ENCODE measurements around the gene LY6G6D. TPM values are rescaled to one million over a fixed set of nuclear protein-coding genes. Genes with fewer than 3 reads are reported as not detected.

The LY6G6D gene
- total and polyA plus RNA-seq, 2 experiments from 2014 or later = 3.0 TPM; not detected in 1

DNA sequence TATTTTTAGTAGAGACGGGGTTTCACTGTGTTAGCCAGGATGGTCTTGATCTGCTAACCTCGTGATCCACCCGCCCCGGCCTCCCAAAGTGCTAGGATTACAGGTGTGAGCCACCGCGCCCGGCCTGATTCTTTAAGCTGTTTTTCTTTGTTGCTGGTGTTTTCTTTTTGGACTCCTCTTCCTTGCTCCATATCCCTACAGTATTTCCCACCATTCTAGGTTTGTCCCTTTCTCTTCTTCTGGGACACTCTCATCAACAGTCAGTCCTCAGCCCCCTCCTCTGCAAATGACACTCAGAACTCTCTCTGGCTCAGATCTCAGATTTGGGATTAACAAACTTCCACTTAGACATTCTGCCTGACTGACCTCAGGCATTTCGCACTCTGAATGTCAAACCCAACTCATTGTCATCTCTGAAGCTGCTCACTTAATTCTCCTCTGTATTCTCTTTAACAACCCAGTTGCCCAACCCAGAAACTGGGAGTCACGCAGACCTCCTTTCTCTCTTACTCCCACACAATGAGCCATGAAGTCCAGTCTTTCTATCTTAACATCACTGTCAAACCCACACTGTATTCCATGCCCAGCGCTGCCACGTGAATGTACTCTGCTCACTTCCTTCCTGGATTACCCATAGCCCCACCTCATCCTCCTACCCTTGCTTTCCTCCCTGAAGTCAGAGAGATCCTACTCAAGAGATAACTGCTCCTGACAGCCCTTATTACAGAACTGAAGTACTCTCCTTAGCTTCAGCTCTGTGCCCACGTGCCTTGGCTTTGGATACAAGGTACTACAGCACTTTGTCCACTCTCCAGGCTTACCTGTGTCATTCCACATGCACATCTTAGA is 10.6 kb downstream of the LY6G6D start:
- Histone ChIP-seq H3K27me3 (no peaks in the 10 kb centered on the region), H3K36me3 (replicated peaks; ENCODE audit: insufficient read depth, low read depth) (no peaks in the 10 kb centered on the region), H3K9me3 (ENCODE audit: low read depth) (no peaks in the 10 kb centered on the region), H3K4me1 (ENCODE audit: insufficient read depth) (peaks cover 4% of the 10 kb centered on the region), H3K79me2 (peaks cover 16% of the 10 kb centered on the region), H3K4me2 (no peak overlapping the region), H2AFZ (no peak overlapping the region), H3K4me3 (no peak overlapping the region), H3K27ac (no peak overlapping the region), H3K9me2 (replicated peaks; ENCODE audit: insufficient read depth) (no peaks in the 10 kb centered on the region), H4K20me1 (ENCODE audit: insufficient read depth, poor library complexity, severe bottlenecking) (peaks cover 10% of the 10 kb centered on the region)
- 97% methylated on average over 12 of the region's 12 CpGs for WGBS (ENCODE audit: low lambda C conversion rate, missing lambda C conversion rate)
- TF ChIP-seq, protein P1, sequence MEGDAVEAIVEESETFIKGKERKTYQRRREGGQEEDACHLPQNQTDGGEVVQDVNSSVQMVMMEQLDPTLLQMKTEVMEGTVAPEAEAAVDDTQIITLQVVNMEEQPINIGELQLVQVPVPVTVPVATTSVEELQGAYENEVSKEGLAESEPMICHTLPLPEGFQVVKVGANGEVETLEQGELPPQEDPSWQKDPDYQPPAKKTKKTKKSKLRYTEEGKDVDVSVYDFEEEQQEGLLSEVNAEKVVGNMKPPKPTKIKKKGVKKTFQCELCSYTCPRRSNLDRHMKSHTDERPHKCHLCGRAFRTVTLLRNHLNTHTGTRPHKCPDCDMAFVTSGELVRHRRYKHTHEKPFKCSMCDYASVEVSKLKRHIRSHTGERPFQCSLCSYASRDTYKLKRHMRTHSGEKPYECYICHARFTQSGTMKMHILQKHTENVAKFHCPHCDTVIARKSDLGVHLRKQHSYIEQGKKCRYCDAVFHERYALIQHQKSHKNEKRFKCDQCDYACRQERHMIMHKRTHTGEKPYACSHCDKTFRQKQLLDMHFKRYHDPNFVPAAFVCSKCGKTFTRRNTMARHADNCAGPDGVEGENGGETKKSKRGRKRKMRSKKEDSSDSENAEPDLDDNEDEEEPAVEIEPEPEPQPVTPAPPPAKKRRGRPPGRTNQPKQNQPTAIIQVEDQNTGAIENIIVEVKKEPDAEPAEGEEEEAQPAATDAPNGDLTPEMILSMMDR (IDR thresholded peaks at IDR 0.05; ENCODE audit: poor library complexity) = no peak
- TF ChIP-seq EZH2phosphoT487 (IDR thresholded peaks at IDR 0.05; ENCODE audit: low read depth, severe bottlenecking, unreplicated experiment) (no peak), EZH2 (IDR thresholded peaks at IDR 0.05; ENCODE audit: borderline replicate concordance) (no peak)
- no peak for DNase-seq (ENCODE audit: low spot score)

DNA sequence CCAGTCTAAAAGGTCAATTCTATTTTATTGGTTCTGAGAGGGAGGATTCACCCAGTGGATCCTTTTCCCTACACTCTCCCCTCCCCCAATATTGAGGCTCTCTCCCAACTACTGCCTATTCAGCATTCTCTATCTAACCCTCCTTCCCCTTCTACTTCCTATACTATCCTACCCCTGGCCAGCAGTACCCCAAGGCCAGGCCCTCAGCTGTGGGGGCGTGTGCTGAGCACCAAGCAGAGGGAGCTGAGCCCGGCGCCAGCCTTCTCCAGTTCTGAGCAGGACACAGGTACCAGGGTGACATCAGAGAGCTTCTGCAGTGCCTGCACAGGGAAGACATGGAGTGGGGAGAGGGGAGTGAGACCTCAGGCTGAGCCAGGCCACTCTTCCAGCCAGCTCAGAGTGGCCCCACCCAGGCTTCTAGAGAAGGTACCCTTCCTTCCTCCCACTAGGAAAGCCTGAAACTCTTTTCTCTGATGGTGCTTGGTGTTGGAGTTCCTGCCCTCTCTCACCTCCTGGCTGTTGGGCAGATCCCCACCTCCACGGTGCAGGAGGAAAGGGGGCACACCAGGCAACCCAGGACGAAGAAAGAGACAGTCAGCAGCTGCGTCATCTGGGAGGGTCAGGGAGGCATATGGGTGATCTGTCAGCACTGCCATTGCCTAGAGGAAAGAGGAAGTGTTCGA is 12.0 kb downstream of the LY6G6D start:
- no peak overlapping the region for H2AFZ ChIP-seq
- TF ChIP-seq EZH2 (IDR thresholded peaks at IDR 0.05; ENCODE audit: borderline replicate concordance) (no peak), EZH2phosphoT487 (IDR thresholded peaks at IDR 0.05; ENCODE audit: low read depth, severe bottlenecking, unreplicated experiment) (no peak)
- TF ChIP-seq, protein P1 (IDR thresholded peaks at IDR 0.05; ENCODE audit: poor library complexity) = no peak
- peaks cover 25% of the 10 kb centered on the region for H3K79me2 ChIP-seq
- DNase-seq (ENCODE audit: low spot score) = no peak
- 93% methylated on average over 7 of the region's 7 CpGs for WGBS (ENCODE audit: low lambda C conversion rate, missing lambda C conversion rate)
- no peak overlapping the region for H3K27ac ChIP-seq
- H3K4me3 ChIP-seq = no peak overlapping the region
- H3K9me2 ChIP-seq (replicated peaks; ENCODE audit: insufficient read depth) = no peaks in the 10 kb centered on the region
- H4K20me1 ChIP-seq (ENCODE audit: insufficient read depth, poor library complexity, severe bottlenecking) = peaks cover 14% of the 10 kb centered on the region
- H3K9me3 ChIP-seq (ENCODE audit: low read depth) = no peaks in the 10 kb centered on the region
- H3K4me2 ChIP-seq = no peak overlapping the region
- no peaks in the 10 kb centered on the region for H3K36me3 ChIP-seq (replicated peaks; ENCODE audit: insufficient read depth, low read depth)
- H3K27me3 ChIP-seq = no peaks in the 10 kb centered on the region
- H3K4me1 ChIP-seq (ENCODE audit: insufficient read depth) = peaks cover 12% of the 10 kb centered on the region

DNA sequence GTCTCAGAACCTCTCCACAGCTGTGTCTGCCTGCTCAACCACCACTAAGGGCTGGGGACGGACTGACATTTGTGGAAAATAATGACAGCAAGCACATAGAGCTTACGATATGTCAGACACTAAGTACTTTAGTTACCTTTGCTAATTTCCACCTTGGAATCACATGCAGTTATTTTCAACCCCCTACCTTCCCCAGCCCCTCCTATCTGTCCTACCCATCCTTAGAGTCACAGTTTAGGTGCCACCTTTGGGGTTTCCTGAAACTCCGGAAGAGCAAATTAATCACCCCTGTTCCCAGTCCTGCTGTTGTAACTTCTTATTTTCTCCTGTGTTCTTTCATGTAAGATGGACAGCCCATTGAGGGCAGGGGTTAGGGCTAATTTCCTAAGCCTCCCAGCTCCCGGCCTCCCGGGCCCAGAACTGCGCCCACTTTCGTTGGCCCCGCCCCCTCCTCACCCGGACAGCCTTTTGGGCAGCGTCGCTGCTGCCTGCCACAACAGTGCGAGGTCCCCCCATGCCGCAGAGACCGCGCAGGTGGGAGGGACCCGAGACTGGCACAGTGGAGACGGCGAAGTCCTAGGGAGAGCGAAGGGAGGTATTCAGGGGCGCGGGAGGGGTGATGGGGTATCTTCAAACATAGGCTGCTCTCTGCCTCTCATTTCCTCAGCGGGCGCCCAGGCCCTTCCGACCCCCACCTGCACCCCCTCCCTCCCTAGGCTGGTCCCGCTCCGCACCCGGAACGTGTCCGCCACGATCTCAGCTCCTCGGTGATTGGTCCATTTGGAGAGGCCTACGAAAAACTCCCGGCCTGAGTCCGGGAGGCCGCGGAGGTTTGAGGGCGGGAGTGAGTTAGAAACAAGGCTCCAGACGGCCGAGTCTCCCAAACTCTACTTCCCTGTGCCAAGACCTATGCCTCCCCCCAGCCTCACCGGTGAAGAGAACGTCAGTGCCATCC is 12.8 kb downstream of the LY6G6D start:
- no peak overlapping the region for H3K27ac ChIP-seq
- H4K20me1 ChIP-seq (ENCODE audit: insufficient read depth, poor library complexity, severe bottlenecking) = peaks cover 14% of the 10 kb centered on the region
- no peaks in the 10 kb centered on the region for H3K9me2 ChIP-seq (replicated peaks; ENCODE audit: insufficient read depth)
- H3K4me2 ChIP-seq = peak overlapping the region; percentile 82
- TF ChIP-seq, protein P1 (IDR thresholded peaks at IDR 0.05; ENCODE audit: poor library complexity) = no peak
- TF ChIP-seq EZH2phosphoT487 (IDR thresholded peaks at IDR 0.05; ENCODE audit: low read depth, severe bottlenecking, unreplicated experiment) (no peak), EZH2 (IDR thresholded peaks at IDR 0.05; ENCODE audit: borderline replicate concordance) (no peak)
- peaks cover 33% of the 10 kb centered on the region for H3K79me2 ChIP-seq
- no peaks in the 10 kb centered on the region for H3K9me3 ChIP-seq (ENCODE audit: low read depth)
- H3K4me1 ChIP-seq (ENCODE audit: insufficient read depth) = peaks cover 12% of the 10 kb centered on the region
- peak overlapping the region; percentile 89 for H3K4me3 ChIP-seq
- no peak for DNase-seq (ENCODE audit: low spot score)
- 94% methylated on average over 39 of the region's 41 CpGs for WGBS (ENCODE audit: low lambda C conversion rate, missing lambda C conversion rate)
- H3K27me3 ChIP-seq = no peaks in the 10 kb centered on the region
- no peaks in the 10 kb centered on the region for H3K36me3 ChIP-seq (replicated peaks; ENCODE audit: insufficient read depth, low read depth)
- no peak overlapping the region for H2AFZ ChIP-seq
